Progenitor cell of endocrine pancreas (in vitro differentiated cells): ENCODE results near the gene C1QTNF4. TPM values are rescaled to one million over a fixed set of nuclear protein-coding genes. Genes with fewer than 3 reads are reported as not detected.
A peak's percentile ranks its signal among the peaks of the same experiment; 100 is the strongest.

Source experiments
- DNase-seq: peaks from one replicate; pipeline ENCODE4 v3.0.0; 2021; ENCODE audit warnings: low spot score; ENCODE audit not compliant: unreplicated experiment
- H3K27ac Mint-ChIP-seq: 2 replicates; pipeline ENCODE4 v1.8.0; 2021; ENCODE audit warnings: mild to moderate bottlenecking, moderate library complexity, mixed read lengths
- H3K27me3 Mint-ChIP-seq: 2 replicates; pipeline ENCODE4 v1.8.0; 2021; ENCODE audit warnings: mixed read lengths
- H3K36me3 Mint-ChIP-seq: 2 replicates; pipeline ENCODE4 v1.8.0; 2022; ENCODE audit warnings: mixed read lengths; ENCODE audit not compliant: insufficient read depth
- H3K4me1 Mint-ChIP-seq: 2 replicates; pipeline ENCODE4 v1.8.0; 2021; ENCODE audit warnings: low read depth, mixed read lengths
- H3K4me3 Mint-ChIP-seq: 2 replicates; pipeline ENCODE4 v1.8.0; 2021; ENCODE audit warnings: low read depth, mild to moderate bottlenecking, moderate library complexity, mixed read lengths
- H3K9me3 Mint-ChIP-seq: 2 replicates; pipeline ENCODE4 v1.8.0; 2021; ENCODE audit warnings: low read depth, mixed read lengths
- total RNA-seq: library from RNA; stranded (reverse); gene quantifications from 2 replicates; pipeline ENCODE4 v1.2.1, GENCODE V29; 2021
- TF ChIP-seq, protein P1 (sequence below): fragments of 200-600 bp; sonication (generic); IDR thresholded peaks from one replicate; pipeline ENCODE4 v1.5.0; 2021; ENCODE audit warnings: antibody characterized with exemption, mild to moderate bottlenecking; ENCODE audit not compliant: unreplicated experiment

The C1QTNF4 gene
- total RNA-seq, 1 donor from 2014 or later: 2.5 TPM

DNA sequence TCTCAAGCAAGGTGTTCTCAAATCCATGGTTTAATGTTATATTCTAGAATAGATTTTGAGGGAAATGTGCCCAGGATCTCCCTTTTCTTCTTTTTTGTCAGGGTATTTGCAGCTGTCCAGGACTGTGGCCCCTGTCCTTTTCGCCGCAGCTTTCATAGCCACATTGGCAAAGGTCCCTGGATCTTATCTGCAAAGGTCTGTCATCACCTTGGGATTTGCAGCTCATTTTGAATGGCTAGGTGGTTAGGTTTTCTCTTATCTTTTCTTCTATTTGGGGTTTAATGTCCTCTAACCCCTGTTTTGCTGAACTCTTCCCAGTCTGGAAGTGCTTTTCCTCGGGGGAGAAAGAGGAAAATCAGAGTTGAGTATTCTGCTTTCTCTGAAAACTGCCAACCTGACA is 11.7 kb upstream of the C1QTNF4 start:
- TF ChIP-seq, protein P1, sequence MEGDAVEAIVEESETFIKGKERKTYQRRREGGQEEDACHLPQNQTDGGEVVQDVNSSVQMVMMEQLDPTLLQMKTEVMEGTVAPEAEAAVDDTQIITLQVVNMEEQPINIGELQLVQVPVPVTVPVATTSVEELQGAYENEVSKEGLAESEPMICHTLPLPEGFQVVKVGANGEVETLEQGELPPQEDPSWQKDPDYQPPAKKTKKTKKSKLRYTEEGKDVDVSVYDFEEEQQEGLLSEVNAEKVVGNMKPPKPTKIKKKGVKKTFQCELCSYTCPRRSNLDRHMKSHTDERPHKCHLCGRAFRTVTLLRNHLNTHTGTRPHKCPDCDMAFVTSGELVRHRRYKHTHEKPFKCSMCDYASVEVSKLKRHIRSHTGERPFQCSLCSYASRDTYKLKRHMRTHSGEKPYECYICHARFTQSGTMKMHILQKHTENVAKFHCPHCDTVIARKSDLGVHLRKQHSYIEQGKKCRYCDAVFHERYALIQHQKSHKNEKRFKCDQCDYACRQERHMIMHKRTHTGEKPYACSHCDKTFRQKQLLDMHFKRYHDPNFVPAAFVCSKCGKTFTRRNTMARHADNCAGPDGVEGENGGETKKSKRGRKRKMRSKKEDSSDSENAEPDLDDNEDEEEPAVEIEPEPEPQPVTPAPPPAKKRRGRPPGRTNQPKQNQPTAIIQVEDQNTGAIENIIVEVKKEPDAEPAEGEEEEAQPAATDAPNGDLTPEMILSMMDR: no peak
- Mint-ChIP-seq H3K27me3 (no peaks in the 10 kb centered on the region), H3K27ac (no peak overlapping the region), H3K9me3 (no peaks in the 10 kb centered on the region), H3K4me3 (no peak overlapping the region), H3K4me1 (peaks cover 9% of the 10 kb centered on the region), H3K36me3 (no peaks in the 10 kb centered on the region)
- DNase-seq: no peak

DNA sequence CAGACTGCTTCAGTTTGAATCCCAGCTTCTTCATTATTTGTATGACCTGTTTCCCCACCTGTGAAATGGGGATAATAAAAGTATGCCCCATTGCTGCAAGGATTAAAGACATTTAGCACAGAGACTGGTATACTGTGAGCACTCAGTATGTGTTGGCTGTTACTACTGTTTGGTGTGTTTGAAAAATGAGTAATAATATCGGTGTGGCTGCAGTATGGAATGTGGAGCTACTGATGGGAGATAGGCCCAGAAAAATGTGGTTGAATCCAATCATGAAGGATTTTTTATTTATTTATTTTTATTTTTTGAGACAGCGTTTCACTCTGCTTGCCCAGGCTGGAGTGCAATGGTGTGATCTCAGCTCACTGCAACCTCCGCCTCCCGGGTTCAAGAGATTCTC is 9.1 kb upstream of the C1QTNF4 start:
- TF ChIP-seq, protein P1: no peak
- H3K27me3 Mint-ChIP-seq: no peaks in the 10 kb centered on the region
- H3K27ac Mint-ChIP-seq: no peak overlapping the region
- no peak overlapping the region for H3K4me3 Mint-ChIP-seq
- H3K9me3 Mint-ChIP-seq: no peaks in the 10 kb centered on the region
- H3K4me1 Mint-ChIP-seq: peaks cover 9% of the 10 kb centered on the region
- no peaks in the 10 kb centered on the region for H3K36me3 Mint-ChIP-seq
- DNase-seq: no peak

DNA sequence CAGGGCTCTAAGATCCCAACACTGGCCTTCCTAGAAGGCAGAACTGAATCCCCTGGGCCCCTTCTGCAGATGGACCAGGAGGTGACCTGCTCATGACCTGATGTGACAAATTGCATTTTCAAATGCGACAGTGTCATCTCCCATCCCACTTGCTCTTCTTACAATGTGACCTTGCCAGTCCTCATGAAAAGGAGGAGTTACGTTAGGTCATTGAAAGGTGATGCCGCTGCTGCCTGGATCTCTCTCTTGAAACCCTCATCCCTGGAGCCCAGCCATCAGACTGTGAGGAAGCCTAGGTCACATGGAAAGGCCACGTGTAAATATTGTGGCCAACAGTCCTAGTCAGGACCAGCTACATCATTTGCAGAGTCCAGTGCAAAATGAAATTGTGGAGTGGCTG is 5.7 kb upstream of the C1QTNF4 start:
- H3K9me3 Mint-ChIP-seq: no peaks in the 10 kb centered on the region
- H3K36me3 Mint-ChIP-seq: no peaks in the 10 kb centered on the region
- H3K4me3 Mint-ChIP-seq: no peak overlapping the region

DNA sequence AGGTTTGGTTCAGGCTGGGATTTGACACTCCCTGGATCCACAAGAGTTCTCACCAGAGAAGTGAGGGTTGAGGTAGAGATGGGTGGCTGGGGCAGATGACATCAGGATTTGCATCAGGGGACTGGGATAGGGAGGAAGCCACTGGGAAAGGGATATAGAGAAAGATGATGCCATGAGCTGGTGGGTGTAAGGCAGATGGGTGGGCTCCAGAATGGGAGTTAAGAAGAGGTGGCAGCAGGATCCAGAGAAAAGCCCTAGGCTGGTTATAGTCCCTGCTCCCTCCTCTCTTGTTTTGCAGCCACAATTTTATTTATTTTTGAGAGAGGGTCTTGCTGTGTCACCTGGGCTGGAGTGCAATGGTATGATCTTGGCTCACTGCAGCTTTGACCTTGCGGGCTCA is 1.8 kb upstream of the C1QTNF4 start:
- Mint-ChIP-seq H3K27ac (no peak overlapping the region), H3K9me3 (no peaks in the 10 kb centered on the region), H3K27me3 (peaks cover 40% of the 10 kb centered on the region), H3K4me3 (no peak overlapping the region), H3K36me3 (no peaks in the 10 kb centered on the region), H3K4me1 (peaks cover 8% of the 10 kb centered on the region)
- TF ChIP-seq, protein P1: no peak
- no peak for DNase-seq

More for the DNA sequence above, 5.7 kb upstream of the C1QTNF4 start:
- H3K27me3 Mint-ChIP-seq: peaks cover 11% of the 10 kb centered on the region
- no peaks in the 10 kb centered on the region for H3K4me1 Mint-ChIP-seq
- TF ChIP-seq, protein P1: no peak
- no peak for DNase-seq
- no peak overlapping the region for H3K27ac Mint-ChIP-seq

DNA sequence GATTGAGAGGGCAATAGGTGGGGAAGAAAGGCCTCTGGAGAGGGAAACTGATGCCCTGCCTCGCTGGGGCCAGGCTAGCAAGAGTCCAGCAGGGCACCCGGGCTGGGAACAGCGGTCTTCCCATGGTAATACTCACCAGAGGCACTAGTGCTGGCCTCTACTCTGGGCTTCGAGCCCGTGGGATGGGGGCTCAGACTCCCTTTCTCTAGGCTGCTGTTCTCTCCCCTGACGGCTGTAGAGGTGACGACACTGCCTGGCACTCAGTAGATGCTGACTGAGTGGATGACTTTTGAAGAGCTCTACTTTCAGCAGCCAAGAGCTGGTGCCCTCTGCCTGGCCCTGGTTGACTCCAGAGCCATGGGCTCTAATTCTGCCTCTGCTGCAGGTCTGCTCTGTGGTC is 818 bp upstream of the C1QTNF4 start:
- H3K4me1 Mint-ChIP-seq: peaks cover 8% of the 10 kb centered on the region
- DNase-seq: no peak
- no peaks in the 10 kb centered on the region for H3K36me3 Mint-ChIP-seq
- no peaks in the 10 kb centered on the region for H3K9me3 Mint-ChIP-seq
- H3K27ac Mint-ChIP-seq: no peak overlapping the region
- peaks cover 40% of the 10 kb centered on the region for H3K27me3 Mint-ChIP-seq
- peak overlapping the region; percentile 74 for H3K4me3 Mint-ChIP-seq
- TF ChIP-seq, protein P1: no peak
